ENCODE results near the gene ADORA2B.

The ADORA2B gene

DNA sequence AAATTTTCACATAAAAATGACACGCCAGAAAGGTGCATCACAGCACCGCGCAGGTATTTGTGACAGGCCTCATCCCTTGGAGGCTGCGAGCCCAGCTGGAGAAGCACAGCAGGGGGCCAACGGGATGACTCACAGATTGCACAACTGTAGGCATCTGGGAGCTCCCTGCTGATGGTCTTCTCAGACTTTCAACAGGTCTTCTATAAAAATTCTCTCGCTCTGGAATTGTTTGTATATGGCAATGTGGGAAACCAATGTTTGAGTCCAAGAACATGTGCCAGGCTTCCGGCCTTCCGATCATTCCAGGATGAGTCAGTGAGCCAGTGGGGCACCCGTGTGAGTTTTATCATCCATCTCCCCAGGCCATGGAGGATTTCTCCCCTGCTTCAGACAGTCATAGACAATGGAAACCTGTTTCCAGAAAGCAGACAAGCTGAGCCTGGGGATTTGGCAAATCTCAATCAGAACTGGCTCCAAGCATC, 24.1 kb upstream of the ADORA2B start:
- no peaks in the 10 kb centered on the region for H4K20me1 ChIP-seq (ENCODE audit: insufficient read depth, low read length)
- H3K27ac ChIP-seq (ENCODE audit: low read length), result no peak overlapping the region
- no peak overlapping the region for H3K4me3 ChIP-seq (ENCODE audit: low read length)
- no peaks in the 10 kb centered on the region for H3K4me1 ChIP-seq (ENCODE audit: low read length)
- H3K36me3 ChIP-seq (replicated peaks; ENCODE audit: low read depth, low read length), result no peaks in the 10 kb centered on the region
- H3K9ac ChIP-seq (ENCODE audit: low read length), result no peak overlapping the region
- no peak overlapping the region for H3K4me2 ChIP-seq (ENCODE audit: low read length)
- H3K9me3 ChIP-seq (ENCODE audit: insufficient read depth, low read length), result peaks cover 4% of the 10 kb centered on the region; the same call in 1 of the 2 replicates
- no peak overlapping the region for H2AFZ ChIP-seq (ENCODE audit: low read depth, low read length)
- peaks cover 7% of the 10 kb centered on the region; the same call in 1 of the 2 replicates for H3K27me3 ChIP-seq (ENCODE audit: low read depth, low read length)
- no peaks in the 10 kb centered on the region for H3K79me2 ChIP-seq (ENCODE audit: low read length)
- TF ChIP-seq, protein P1, sequence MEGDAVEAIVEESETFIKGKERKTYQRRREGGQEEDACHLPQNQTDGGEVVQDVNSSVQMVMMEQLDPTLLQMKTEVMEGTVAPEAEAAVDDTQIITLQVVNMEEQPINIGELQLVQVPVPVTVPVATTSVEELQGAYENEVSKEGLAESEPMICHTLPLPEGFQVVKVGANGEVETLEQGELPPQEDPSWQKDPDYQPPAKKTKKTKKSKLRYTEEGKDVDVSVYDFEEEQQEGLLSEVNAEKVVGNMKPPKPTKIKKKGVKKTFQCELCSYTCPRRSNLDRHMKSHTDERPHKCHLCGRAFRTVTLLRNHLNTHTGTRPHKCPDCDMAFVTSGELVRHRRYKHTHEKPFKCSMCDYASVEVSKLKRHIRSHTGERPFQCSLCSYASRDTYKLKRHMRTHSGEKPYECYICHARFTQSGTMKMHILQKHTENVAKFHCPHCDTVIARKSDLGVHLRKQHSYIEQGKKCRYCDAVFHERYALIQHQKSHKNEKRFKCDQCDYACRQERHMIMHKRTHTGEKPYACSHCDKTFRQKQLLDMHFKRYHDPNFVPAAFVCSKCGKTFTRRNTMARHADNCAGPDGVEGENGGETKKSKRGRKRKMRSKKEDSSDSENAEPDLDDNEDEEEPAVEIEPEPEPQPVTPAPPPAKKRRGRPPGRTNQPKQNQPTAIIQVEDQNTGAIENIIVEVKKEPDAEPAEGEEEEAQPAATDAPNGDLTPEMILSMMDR (IDR thresholded peaks at IDR 0.05; ENCODE audit: low read depth, low read length), result no peak
- TF ChIP-seq EZH2phosphoT487 (IDR thresholded peaks at IDR 0.05; ENCODE audit: low read depth), result no peak

DNA sequence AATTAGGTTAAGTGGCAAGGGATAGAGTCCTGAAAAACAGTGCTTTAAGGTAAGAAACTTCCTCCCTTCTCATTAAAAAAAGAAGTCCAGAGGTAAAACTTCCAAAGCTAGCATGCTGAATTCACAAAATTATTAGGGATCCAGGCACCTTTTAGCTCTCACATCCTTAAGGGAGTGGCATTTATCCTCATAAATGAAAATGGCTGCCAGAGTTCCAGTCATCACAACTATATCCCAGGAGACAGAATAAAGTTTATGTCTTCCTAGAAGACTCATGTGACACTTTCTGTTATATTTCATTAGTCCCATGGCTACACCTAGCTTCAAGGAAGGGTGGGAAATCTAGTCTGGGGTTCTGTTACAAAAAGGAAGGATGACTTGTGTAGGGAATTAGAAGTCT, 23.3 kb upstream of the ADORA2B start:
- TF ChIP-seq EZH2phosphoT487 (IDR thresholded peaks at IDR 0.05; ENCODE audit: low read depth), result no peak
- TF ChIP-seq, protein P1 (IDR thresholded peaks at IDR 0.05; ENCODE audit: low read depth, low read length), result no peak
- no peak overlapping the region for H3K27ac ChIP-seq (ENCODE audit: low read length)

DNA sequence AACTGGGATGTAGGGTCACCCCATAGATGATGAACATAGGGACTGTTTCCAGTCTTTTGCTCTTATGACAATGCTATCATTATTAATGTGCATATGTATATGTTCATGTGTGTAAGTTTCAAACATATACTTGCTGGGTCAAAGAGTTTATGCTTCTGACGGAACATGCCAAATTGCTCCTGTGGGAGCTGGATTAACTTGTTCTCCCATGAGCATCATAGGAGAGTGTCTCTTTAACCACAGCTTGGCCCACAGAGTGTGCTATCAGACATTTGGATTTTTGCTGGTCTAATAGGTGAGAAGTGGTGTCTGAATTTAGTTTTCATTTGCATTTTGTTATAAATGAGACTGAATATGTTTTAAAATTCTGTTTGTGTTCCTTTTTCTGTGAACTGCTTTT, 22.3 kb upstream of the ADORA2B start:
- Histone ChIP-seq H2AFZ (ENCODE audit: low read depth, low read length) (no peak overlapping the region), H3K27me3 (ENCODE audit: low read depth, low read length) (peaks cover 7% of the 10 kb centered on the region; the same call in 1 of the 2 replicates), H3K79me2 (ENCODE audit: low read length) (no peaks in the 10 kb centered on the region), H3K4me1 (ENCODE audit: low read length) (peaks cover under 1% of the 10 kb centered on the region; the same call in 1 of the 2 replicates), H3K4me2 (ENCODE audit: low read length) (no peak overlapping the region), H3K4me3 (ENCODE audit: low read length) (no peak overlapping the region), H3K9ac (ENCODE audit: low read length) (no peak overlapping the region), H3K9me3 (ENCODE audit: insufficient read depth, low read length) (peaks cover 4% of the 10 kb centered on the region; the same call in 1 of the 2 replicates), H3K36me3 (replicated peaks; ENCODE audit: low read depth, low read length) (no peaks in the 10 kb centered on the region), H4K20me1 (ENCODE audit: insufficient read depth, low read length) (no peaks in the 10 kb centered on the region), H3K27ac (ENCODE audit: low read length) (no peak overlapping the region)
- no peak for TF ChIP-seq EZH2phosphoT487 (IDR thresholded peaks at IDR 0.05; ENCODE audit: low read depth)
- TF ChIP-seq, protein P1 (IDR thresholded peaks at IDR 0.05; ENCODE audit: low read depth, low read length), result no peak

More for the DNA sequence above, 23.3 kb upstream of the ADORA2B start:
- no peak overlapping the region for H3K4me2 ChIP-seq (ENCODE audit: low read length)
- H3K4me1 ChIP-seq (ENCODE audit: low read length), result no peaks in the 10 kb centered on the region
- H3K9ac ChIP-seq (ENCODE audit: low read length), result no peak overlapping the region
- no peaks in the 10 kb centered on the region for H3K79me2 ChIP-seq (ENCODE audit: low read length)
- peaks cover 4% of the 10 kb centered on the region; the same call in 1 of the 2 replicates for H3K9me3 ChIP-seq (ENCODE audit: insufficient read depth, low read length)
- no peaks in the 10 kb centered on the region for H4K20me1 ChIP-seq (ENCODE audit: insufficient read depth, low read length)
- no peak overlapping the region for H3K4me3 ChIP-seq (ENCODE audit: low read length)
- no peak overlapping the region for H2AFZ ChIP-seq (ENCODE audit: low read depth, low read length)
- no peaks in the 10 kb centered on the region for H3K36me3 ChIP-seq (replicated peaks; ENCODE audit: low read depth, low read length)
- peaks cover 7% of the 10 kb centered on the region; the same call in 1 of the 2 replicates for H3K27me3 ChIP-seq (ENCODE audit: low read depth, low read length)

DNA sequence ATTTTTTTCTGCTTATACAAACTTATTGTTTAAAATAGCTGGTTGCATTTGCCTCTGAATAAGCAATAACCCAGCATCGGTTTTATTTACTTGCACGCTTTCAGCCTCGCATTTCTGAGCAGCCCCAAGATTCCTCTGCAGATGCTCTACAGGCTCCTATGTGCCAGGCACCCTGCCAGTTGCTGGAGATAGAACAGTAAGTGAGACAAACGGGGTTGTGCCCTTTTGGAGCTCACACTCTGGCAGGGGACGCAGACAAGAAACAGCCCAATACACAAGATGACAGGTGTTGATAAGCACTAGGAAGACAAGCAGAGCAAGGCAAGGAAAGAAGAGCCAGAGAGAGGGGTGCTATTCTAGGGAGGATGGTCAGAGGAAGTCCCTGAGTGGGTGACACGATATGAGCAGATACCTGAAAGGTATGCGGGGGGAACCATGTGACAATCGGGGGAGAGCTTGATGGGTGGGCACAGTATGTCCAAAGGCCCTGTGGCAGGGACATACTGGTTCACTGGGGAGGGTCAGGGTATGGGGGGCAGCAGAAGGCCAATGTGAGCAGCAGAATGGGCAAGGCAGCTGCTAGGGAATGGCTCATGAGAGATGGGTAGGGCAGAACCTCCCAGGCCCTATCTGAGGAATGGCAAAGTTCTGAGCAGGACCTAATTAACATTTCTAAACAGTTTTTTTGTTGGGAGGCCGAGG, 18.7 kb upstream of the ADORA2B start:
- Histone ChIP-seq H3K27me3 (ENCODE audit: low read depth, low read length) (peaks cover 24% of the 10 kb centered on the region), H3K4me1 (ENCODE audit: low read length) (peaks cover 9% of the 10 kb centered on the region), H4K20me1 (ENCODE audit: insufficient read depth, low read length) (no peaks in the 10 kb centered on the region), H3K79me2 (ENCODE audit: low read length) (no peaks in the 10 kb centered on the region), H3K9ac (ENCODE audit: low read length) (no peak overlapping the region), H2AFZ (ENCODE audit: low read depth, low read length) (no peak overlapping the region), H3K36me3 (replicated peaks; ENCODE audit: low read depth, low read length) (no peaks in the 10 kb centered on the region), H3K27ac (ENCODE audit: low read length) (no peak overlapping the region), H3K9me3 (ENCODE audit: insufficient read depth, low read length) (peaks cover 4% of the 10 kb centered on the region; the same call in 1 of the 2 replicates), H3K4me3 (ENCODE audit: low read length) (no peak overlapping the region), H3K4me2 (ENCODE audit: low read length) (no peak overlapping the region)
- TF ChIP-seq EZH2phosphoT487 (IDR thresholded peaks at IDR 0.05; ENCODE audit: low read depth), result no peak
- TF ChIP-seq, protein P1 (IDR thresholded peaks at IDR 0.05; ENCODE audit: low read depth, low read length), result no peak

Measured in OCI-LY3 (cell line).